LNCAP (cell line): ENCODE data around the gene CASQ1.

Source experiments
- TF ChIP-seq, protein P1 (sequence below): fragments of 450-650 bp; IDR thresholded peaks from 2 replicates; pipeline ENCODE4 v1.5.1; 2017; ENCODE audit warnings: mild to moderate bottlenecking

CASQ1 gene

DNA sequence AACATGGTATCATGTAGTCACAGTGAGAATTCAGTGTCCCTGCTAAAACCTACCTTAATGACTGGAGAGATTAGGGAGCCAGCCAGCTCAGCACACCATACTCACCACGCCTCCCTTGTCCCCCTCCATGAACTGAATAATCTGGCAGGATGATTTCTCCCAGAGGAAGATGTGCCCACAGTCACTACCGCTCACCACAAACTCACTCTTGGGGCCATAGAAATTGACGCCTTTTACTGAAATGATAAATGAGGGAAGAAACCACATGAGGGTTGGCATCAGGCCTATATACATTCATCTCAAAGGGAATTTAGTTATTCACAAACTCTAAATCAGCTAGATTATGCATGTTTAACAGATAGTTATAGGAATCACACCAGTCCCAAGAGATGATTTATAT is 32.2 kb downstream of the CASQ1 start:
- TF ChIP-seq, protein P1, sequence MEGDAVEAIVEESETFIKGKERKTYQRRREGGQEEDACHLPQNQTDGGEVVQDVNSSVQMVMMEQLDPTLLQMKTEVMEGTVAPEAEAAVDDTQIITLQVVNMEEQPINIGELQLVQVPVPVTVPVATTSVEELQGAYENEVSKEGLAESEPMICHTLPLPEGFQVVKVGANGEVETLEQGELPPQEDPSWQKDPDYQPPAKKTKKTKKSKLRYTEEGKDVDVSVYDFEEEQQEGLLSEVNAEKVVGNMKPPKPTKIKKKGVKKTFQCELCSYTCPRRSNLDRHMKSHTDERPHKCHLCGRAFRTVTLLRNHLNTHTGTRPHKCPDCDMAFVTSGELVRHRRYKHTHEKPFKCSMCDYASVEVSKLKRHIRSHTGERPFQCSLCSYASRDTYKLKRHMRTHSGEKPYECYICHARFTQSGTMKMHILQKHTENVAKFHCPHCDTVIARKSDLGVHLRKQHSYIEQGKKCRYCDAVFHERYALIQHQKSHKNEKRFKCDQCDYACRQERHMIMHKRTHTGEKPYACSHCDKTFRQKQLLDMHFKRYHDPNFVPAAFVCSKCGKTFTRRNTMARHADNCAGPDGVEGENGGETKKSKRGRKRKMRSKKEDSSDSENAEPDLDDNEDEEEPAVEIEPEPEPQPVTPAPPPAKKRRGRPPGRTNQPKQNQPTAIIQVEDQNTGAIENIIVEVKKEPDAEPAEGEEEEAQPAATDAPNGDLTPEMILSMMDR: no peak

DNA sequence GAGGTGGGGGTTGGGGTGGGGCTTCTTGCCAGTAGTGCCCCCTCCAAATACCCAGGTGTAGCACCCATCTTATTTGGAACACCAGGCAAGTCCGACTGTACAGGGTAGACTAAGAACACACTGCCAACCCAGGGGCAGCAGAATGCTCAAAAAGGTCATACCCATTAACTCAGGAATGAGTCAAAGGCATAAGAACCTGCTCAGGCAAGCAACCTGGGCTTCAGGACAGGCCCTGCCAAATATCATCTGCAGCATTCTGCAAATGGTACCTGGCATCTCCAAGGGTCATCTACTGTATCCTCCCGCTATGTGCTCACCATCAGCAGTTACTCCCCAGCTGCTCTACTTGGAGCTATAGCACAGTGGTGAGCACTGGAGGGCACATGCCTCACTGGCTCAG is 34.2 kb downstream of the CASQ1 start:
- TF ChIP-seq, protein P1: no peak

DNA sequence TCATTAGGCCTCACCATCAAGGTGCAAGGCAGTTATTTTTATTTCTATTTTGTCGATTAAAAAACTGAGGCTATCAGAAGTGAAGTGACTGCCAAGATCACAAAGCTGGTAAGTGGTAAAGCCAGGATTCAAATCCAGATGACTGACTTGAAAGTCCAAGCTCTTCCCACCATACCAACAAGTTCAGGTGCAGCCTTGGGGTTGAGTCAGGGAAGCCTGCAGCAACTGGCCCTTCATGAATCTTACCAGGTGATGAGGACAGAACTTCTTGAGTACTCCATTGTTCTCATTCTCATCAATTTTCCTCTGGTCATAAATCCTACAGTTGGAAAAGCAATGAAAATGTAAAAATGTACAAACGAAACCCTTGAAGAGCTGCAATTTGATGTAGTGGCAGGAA is 35.0 kb downstream of the CASQ1 start:
- TF ChIP-seq, protein P1: no peak

DNA sequence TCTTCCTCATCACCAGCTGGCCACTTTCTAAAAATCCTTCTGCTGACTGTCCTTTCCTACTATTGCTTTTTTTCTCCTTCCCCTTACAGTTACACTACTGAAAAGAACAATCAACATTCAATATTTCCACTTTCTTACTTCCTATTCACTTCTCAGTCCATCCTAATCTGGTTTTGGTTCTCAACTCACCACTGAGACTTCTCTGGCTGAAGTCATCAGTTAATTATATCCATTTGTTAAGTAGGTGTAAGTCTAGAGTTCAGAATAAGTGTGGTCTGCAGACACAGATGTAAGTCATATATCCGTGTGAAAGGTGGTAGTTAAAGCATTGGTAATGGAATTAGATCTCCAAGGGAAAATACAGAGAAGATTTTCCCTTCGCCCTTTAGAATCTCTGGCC is 36.2 kb downstream of the CASQ1 start:
- TF ChIP-seq, protein P1: no peak

DNA sequence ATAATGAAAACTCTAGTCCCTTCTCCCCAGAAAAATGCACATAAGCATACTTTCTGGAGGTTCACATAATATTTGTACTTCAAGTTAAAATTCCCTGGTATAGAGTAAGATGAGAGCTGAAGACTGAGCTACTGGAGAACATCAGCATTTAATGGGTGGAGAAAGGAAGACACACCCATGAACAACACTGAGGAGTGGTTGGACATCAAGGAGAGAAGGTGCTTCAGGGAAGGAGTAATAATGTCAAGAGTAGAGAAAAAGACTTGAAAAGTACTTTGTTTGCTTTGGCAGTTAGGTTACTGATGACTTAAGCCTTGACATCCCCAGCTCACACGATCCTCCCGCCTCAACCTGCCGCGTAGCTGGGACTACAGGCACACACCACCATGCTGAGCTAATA is 36.7 kb downstream of the CASQ1 start:
- TF ChIP-seq, protein P1: no peak

DNA sequence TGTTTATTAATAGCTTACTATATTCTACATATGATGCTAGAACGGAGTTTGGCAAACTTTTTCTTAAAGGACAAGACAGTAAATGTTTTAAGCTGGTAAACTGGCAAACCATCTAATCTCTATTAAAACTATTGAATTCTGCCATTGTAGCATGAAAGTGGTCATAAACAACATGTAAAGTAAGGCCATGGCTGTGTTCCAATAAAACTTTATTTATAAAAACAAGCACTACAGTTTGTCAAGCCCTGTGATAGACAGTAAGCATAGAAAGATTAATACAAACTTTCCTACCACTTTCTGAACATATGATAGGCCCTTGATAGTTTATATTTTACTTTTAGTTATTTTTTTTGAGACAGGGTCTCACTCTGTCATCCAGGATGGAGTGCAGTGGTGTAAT is 37.2 kb downstream of the CASQ1 start:
- TF ChIP-seq, protein P1: no peak

DNA sequence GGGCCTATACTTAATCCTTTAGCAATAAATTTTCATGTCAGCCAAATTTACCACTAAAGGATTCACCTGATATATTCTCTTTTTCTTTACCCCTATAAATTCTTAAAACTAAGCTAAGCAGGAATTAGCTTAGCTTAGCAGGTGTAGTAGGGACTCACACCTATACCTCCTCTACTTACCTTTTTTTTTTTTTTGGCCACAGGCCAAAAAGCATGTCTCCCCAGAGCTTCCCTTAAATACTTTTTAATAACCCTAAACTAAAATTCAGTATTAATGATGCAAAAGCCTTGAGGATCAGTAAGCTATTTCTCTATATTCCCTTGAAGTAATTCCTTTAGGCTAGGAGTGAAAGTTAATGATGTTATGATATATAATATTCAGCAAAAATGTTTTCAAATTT is 38.1 kb downstream of the CASQ1 start:
- TF ChIP-seq, protein P1: no peak

DNA sequence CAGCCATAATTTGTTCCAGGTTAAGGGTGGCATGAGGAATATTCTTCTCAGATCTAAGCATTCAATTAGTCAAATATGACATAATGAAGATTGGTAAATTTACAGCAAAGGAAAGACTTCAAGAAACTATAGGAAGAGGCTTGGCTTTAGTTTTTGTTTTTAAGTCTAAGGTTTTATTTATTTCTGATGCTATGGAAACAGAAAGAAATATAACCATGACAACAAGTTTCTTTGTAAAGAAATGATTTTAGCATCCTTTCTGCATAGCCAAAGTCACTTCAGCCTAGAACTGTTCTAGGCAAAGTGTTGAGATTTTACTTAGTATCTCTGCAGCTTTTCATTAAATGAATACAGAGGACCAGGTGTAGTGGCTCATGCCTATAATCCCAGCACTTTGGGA is 42.5 kb downstream of the CASQ1 start:
- TF ChIP-seq, protein P1: no peak
